T-helper 17 cell (primary cell): ENCODE data around the gene PLRG1. TPM values are rescaled to one million over a fixed set of nuclear protein-coding genes. Genes with fewer than 3 reads are reported as not detected.

Experiments used
- ATAC-seq: fragments of 150-1000 bp; cut with Tn5 transposase; 2 replicates; pipeline ENCODE4 v1.10.0; 2021; ENCODE audit warnings: mild to moderate bottlenecking, moderate library complexity
- DNase-seq, 3 donors: peaks; one replicate each; pipeline versions ENCODE4 v3.0.0 to v3.0.0-alpha.2; 2020 to 2021
- H3K9me3 ChIP-seq: one replicate; pipeline ENCODE4 v1.7.0; 2013; ENCODE audit warnings: low read length, mild to moderate bottlenecking; ENCODE audit not compliant: control insufficient read depth, poor library complexity, severe bottlenecking
- H3K27ac Mint-ChIP-seq: one replicate; pipeline ENCODE4 v1.8.0; 2022; ENCODE audit warnings: mild to moderate bottlenecking, moderate library complexity, mixed read lengths
- H3K27me3 Mint-ChIP-seq: one replicate; pipeline ENCODE4 v1.8.0; 2022; ENCODE audit warnings: mixed read lengths
- H3K36me3 Mint-ChIP-seq: one replicate; pipeline ENCODE4 v1.8.0; 2022; ENCODE audit warnings: low read depth, mixed read lengths
- H3K4me1 Mint-ChIP-seq: one replicate; pipeline ENCODE4 v1.8.0; 2022; ENCODE audit warnings: mild to moderate bottlenecking, mixed read lengths
- H3K4me3 Mint-ChIP-seq: one replicate; pipeline ENCODE4 v1.8.0; 2022; ENCODE audit warnings: mild to moderate bottlenecking, moderate library complexity, mixed read lengths
- total RNA-seq, 4 donors: library from RNA in 2 of 4; stranded (reverse) in 2 of 4; gene quantifications; one replicate each; pipeline ENCODE4 v1.2.3 and lab custom pipeline; 2022 to 2026

Gene PLRG1
- total RNA-seq, 2 donors from 2014 or later: 42.5 to 49.7 TPM

- no peak overlapping the region for H3K4me3 Mint-ChIP-seq
- no peak for DNase-seq
- H3K27me3 Mint-ChIP-seq: peaks cover 10% of the 10 kb centered on the region
- no peaks in the 10 kb centered on the region for H3K36me3 Mint-ChIP-seq
- no peak overlapping the region for H3K27ac Mint-ChIP-seq
- no peaks in the 10 kb centered on the region for H3K4me1 Mint-ChIP-seq
- no peak for ATAC-seq
- H3K9me3 ChIP-seq: no peaks in the 10 kb centered on the region
These were observed 15.5 kb upstream of the PLRG1 start for GRCh38 chr4:154565704-154566103.

DNA sequence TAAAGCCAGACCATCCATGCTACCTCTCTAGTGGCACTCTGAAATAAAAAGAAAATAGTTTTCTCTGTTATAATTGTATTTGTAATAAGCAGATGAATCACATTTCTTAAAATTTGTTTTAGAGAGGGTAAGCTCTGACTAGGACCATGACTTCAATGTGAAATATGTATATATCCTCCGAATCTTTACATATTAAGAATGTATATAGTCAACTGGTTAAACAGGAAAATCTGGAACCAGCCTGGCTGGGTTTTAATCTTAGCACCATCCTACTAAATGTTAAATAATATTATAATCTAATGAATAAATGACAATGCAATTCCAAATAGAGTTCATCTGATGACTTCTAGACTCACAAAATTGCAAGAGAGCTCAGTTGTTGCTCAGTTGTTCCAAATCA, 14.1 kb upstream of the PLRG1 start:
- H3K9me3 ChIP-seq: no peaks in the 10 kb centered on the region
- peaks cover 18% of the 10 kb centered on the region for H3K27me3 Mint-ChIP-seq
- no peak overlapping the region for H3K4me3 Mint-ChIP-seq
- H3K4me1 Mint-ChIP-seq: peaks cover 10% of the 10 kb centered on the region
- DNase-seq: no peak
- H3K27ac Mint-ChIP-seq: no peak overlapping the region
- no peak for ATAC-seq
- no peaks in the 10 kb centered on the region for H3K36me3 Mint-ChIP-seq

DNA sequence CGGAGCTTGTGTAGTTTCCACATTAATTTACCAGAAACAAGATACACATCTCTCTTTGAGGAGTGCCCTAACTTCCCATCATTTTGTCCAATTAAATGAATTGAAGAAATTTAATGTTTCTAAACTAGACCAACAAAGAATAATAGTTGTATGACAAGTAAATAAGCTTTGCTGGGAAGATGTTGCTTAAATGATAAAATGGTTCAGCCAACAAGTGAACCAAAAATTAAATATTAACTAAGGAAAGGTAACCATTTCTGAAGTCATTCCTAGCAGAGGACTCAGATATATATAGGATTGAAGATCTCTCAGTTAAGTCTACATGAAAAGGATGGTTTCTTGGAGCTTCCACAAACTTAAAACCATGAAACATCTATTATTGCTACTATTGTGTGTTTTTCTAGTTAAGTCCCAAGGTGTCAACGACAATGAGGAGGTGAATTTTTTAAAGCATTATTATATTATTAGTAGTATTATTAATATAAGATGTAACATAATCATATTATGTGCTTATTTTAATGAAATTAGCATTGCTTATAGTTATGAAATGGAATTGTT, 12.6 kb upstream of the PLRG1 start, which contains the start of gene FGB:
FGB (plus strand) TSS at position 315 of the 558 bp plus-strand sequence; CDS start at position 323, 8 bp downstream.
- Mint-ChIP-seq H3K36me3 (no peaks in the 10 kb centered on the region), H3K27me3 (peaks cover 22% of the 10 kb centered on the region), H3K27ac (no peak within 1 kb of the TSS), H3K4me3 (no peak within 1 kb of the TSS), H3K4me1 (peaks cover 10% of the 10 kb centered on the region)
- no peak for ATAC-seq
- no peak for DNase-seq
- no peaks in the 10 kb centered on the region for H3K9me3 ChIP-seq

DNA sequence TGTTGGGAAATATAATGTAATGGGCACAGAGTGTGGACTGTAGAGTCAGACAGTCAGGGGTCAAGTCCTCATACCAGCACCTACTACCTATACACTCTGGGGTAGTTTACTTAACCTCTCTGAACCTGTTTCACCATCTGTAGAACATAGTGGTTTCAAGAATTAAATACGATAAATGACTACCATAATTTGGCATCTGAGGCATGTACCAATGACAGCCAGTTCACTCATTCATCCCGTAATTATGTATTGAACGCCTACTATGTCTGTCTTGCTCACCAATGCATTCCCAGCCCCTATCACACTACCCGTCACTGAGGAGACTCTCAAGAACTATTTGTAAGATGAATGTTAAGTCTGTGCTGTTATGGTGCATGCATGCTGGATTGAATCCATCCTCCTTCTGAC, 10.6 kb upstream of the PLRG1 start:
- H3K36me3 Mint-ChIP-seq: no peaks in the 10 kb centered on the region
- peaks cover 22% of the 10 kb centered on the region for H3K27me3 Mint-ChIP-seq
- H3K9me3 ChIP-seq: no peaks in the 10 kb centered on the region
- no peak overlapping the region for H3K27ac Mint-ChIP-seq
- H3K4me1 Mint-ChIP-seq: peaks cover 10% of the 10 kb centered on the region
- ATAC-seq (no peak), DNase-seq (no peak)
- H3K4me3 Mint-ChIP-seq: no peak overlapping the region

GRCh38 chr4:154560419-154560801, 10.2 kb upstream of the PLRG1 start:
- Mint-ChIP-seq H3K36me3 (no peaks in the 10 kb centered on the region), H3K27ac (no peak overlapping the region), H3K27me3 (peaks cover 22% of the 10 kb centered on the region), H3K4me1 (peaks cover 10% of the 10 kb centered on the region), H3K4me3 (no peak overlapping the region)
- DNase-seq (no peak), ATAC-seq (no peak)
- no peaks in the 10 kb centered on the region for H3K9me3 ChIP-seq

GRCh38 chr4:154559494-154560418, 9.6 kb upstream of the PLRG1 start:
- H3K9me3 ChIP-seq: no peaks in the 10 kb centered on the region
- DNase-seq (no peak), ATAC-seq (no peak)
- no peak overlapping the region for H3K27ac Mint-ChIP-seq
- no peak overlapping the region for H3K4me3 Mint-ChIP-seq
- peaks cover 22% of the 10 kb centered on the region for H3K27me3 Mint-ChIP-seq
- H3K4me1 Mint-ChIP-seq: peaks cover 10% of the 10 kb centered on the region
- H3K36me3 Mint-ChIP-seq: no peaks in the 10 kb centered on the region

GRCh38 chr4:154559141-154559493, 8.9 kb upstream of the PLRG1 start:
- DNase-seq (no peak), ATAC-seq (no peak)
- Mint-ChIP-seq H3K27ac (no peak overlapping the region), H3K27me3 (peaks cover 22% of the 10 kb centered on the region), H3K4me1 (peaks cover 10% of the 10 kb centered on the region), H3K4me3 (no peak overlapping the region), H3K36me3 (no peaks in the 10 kb centered on the region)
- no peaks in the 10 kb centered on the region for H3K9me3 ChIP-seq

DNA sequence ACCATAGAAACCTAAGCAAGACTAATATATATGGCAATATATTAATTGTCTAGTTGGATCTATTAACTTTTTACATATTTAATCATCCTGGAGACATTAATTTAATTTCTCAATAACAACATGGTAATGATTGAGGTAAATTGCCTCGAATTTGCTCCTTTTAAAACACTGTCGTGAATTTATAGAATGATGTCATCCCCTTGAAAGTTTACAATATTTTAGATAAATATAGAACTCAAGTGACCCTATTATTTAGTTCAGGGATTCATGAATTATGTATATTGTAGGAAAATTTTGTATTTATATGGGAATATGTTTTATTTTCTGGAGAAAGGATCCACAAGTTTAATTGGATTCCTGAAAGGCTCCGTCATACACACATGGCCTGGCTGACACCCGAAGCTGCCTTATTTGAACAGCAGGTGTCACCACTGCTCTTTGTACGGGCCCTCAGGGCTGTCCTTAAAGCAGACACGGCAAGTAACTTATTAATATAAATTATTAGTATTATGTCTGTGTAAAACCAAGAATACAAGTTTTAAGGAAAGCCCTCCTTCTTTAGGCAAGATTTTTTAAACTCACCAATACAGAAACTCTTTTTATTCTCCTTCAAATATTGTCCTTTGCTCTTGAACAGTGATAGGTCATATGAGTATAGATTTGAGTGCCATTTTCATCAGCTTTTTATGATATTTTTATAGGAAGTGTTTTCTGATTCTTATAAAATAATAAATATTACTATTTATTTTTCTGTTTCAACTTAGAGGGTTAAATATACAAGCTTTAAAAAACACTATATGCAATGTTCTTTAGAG, 1.9 kb upstream of the PLRG1 start:
- peaks cover 7% of the 10 kb centered on the region for H3K36me3 Mint-ChIP-seq
- H3K27me3 Mint-ChIP-seq: no peaks in the 10 kb centered on the region
- H3K9me3 ChIP-seq: no peaks in the 10 kb centered on the region
- DNase-seq: peak; percentile 33 to 58 (median 47)
- ATAC-seq: peak; percentile 47
- H3K27ac Mint-ChIP-seq: no peak overlapping the region
- peaks cover 22% of the 10 kb centered on the region for H3K4me1 Mint-ChIP-seq
- no peak overlapping the region for H3K4me3 Mint-ChIP-seq

DNA sequence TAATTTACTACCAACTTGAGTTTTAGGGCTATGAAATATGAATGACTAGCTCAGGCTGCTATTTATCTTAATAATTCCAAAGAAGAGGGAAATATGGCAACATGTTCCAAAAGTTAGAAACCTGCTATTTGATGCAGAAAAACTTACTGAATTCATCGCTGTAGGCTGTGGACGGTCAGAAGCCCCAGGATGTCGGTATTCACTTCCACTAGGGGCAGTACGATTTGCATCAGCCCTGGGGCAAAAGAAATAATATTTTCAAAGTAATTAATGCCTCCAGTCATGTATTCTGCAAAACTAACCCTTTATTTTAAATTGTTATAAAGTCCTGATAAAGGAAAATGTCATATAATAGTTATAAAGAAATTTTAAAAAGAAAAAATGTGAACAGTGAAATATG, 4.5 kb downstream of the PLRG1 start:
- H3K4me3 Mint-ChIP-seq: no peak overlapping the region
- H3K27me3 Mint-ChIP-seq: no peaks in the 10 kb centered on the region
- H3K27ac Mint-ChIP-seq: no peak overlapping the region
- peaks cover 14% of the 10 kb centered on the region for H3K36me3 Mint-ChIP-seq
- DNase-seq: no peak
- H3K4me1 Mint-ChIP-seq: peaks cover 20% of the 10 kb centered on the region
- no peak for ATAC-seq
- no peaks in the 10 kb centered on the region for H3K9me3 ChIP-seq

- DNase-seq: no peak
- no peaks in the 10 kb centered on the region for H3K9me3 ChIP-seq
- H3K27me3 Mint-ChIP-seq: no peaks in the 10 kb centered on the region
- H3K27ac Mint-ChIP-seq: no peak overlapping the region
- ATAC-seq: no peak
- H3K36me3 Mint-ChIP-seq: peaks cover 10% of the 10 kb centered on the region
- peaks cover 11% of the 10 kb centered on the region for H3K4me1 Mint-ChIP-seq
- H3K4me3 Mint-ChIP-seq: no peak overlapping the region
These were observed 7.8 kb downstream of the PLRG1 start for GRCh38 chr4:154542271-154542879.

DNA sequence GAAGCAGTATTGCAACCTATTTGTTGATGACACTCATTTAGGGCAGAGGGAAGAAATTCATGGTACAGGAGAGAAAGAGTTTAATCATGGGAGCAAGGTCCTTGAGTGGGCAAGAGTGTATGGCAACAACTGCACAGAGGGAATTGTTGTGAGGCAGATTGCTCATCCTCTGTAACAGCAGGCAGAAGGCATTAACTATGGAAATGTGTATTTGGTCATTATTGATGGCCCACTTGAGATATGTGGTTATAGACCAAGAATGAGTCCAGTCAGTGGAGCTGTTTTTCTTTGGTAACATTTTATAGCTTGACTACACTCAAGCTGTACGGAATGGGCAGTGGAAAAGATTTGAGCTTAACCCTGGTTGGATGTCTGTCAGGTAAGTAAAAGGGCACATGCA, 15.9 kb downstream of the PLRG1 start:
- H3K36me3 Mint-ChIP-seq: peaks cover 5% of the 10 kb centered on the region
- peaks cover 6% of the 10 kb centered on the region for H3K4me1 Mint-ChIP-seq
- no peak overlapping the region for H3K4me3 Mint-ChIP-seq
- ATAC-seq (no peak), DNase-seq (no peak)
- H3K27ac Mint-ChIP-seq: no peak overlapping the region
- no peaks in the 10 kb centered on the region for H3K27me3 Mint-ChIP-seq
- no peaks in the 10 kb centered on the region for H3K9me3 ChIP-seq

- ATAC-seq: no peak
- Mint-ChIP-seq H3K4me3 (no peak overlapping the region), H3K27ac (peak overlapping the region; percentile 16), H3K27me3 (peaks cover 21% of the 10 kb centered on the region), H3K36me3 (peaks cover 2% of the 10 kb centered on the region), H3K4me1 (peaks cover 2% of the 10 kb centered on the region)
- H3K9me3 ChIP-seq: no peaks in the 10 kb centered on the region
- no peak for DNase-seq
These were observed 20.3 kb downstream of the PLRG1 start for GRCh38 chr4:154529728-154530519.
